H9 (cell line): ENCODE data around the gene KIF13A. TPM values are rescaled to one million over a fixed set of nuclear protein-coding genes. Genes with fewer than 3 reads are reported as not detected.

ENCODE experiments used
- DNase-seq: peaks from one replicate; pipeline ENCODE4 v3.0.0-alpha.2; 2017
- H2AFZ ChIP-seq: one replicate; pipeline ENCODE4 v1.6.1; 2013; ENCODE audit warnings: mild to moderate bottlenecking, low read length, control low read depth, moderate library complexity
- H2AK5ac ChIP-seq: 2 replicates; pipeline ENCODE4 v1.6.1; 2013; ENCODE audit warnings: low read length, control low read depth, mixed read lengths; ENCODE audit not compliant: insufficient read length
- H2BK120ac ChIP-seq: one replicate; pipeline ENCODE4 v1.6.1; 2013; ENCODE audit warnings: low read depth, mild to moderate bottlenecking, low read length, control low read depth, inconsistent platforms; ENCODE audit not compliant: poor library complexity, severe bottlenecking
- H2BK12ac ChIP-seq: 2 replicates; pipeline ENCODE4 v1.6.1; 2013; ENCODE audit warnings: low read length, control low read depth, mixed read lengths, low read depth; ENCODE audit not compliant: insufficient read length
- H2BK15ac ChIP-seq: 2 replicates; pipeline ENCODE4 v1.6.1; 2013; ENCODE audit warnings: low read depth, low read length, control low read depth
- H2BK20ac ChIP-seq: one replicate; pipeline ENCODE4 v1.6.1; 2013; ENCODE audit warnings: low read depth, mild to moderate bottlenecking, low read length, control low read depth, inconsistent platforms; ENCODE audit not compliant: poor library complexity, severe bottlenecking
- H2BK5ac ChIP-seq: 2 replicates; pipeline ENCODE4 v1.6.1; 2013; ENCODE audit warnings: low read length, control low read depth, mixed read lengths; ENCODE audit not compliant: insufficient read length
- H3K14ac ChIP-seq: 2 replicates; pipeline ENCODE4 v1.6.1; 2013; ENCODE audit warnings: low read length, control low read depth; ENCODE audit not compliant: insufficient read depth
- H3K18ac ChIP-seq: 2 replicates; pipeline ENCODE4 v1.6.1; 2013; ENCODE audit warnings: low read depth, mild to moderate bottlenecking, mixed read lengths, low read length, control low read depth; ENCODE audit not compliant: insufficient read length
- H3K23ac ChIP-seq: 2 replicates; pipeline ENCODE4 v1.6.1; 2013; ENCODE audit warnings: low read length, control low read depth, mixed read lengths, low read depth; ENCODE audit not compliant: insufficient read length
- H3K23me2 ChIP-seq: 2 replicates; pipeline ENCODE4 v1.6.1; 2013; ENCODE audit warnings: low read depth, mild to moderate bottlenecking, mixed read lengths, low read length, control low read depth; ENCODE audit not compliant: insufficient read length, poor library complexity, severe bottlenecking
- H3K27ac ChIP-seq: 2 replicates; pipeline ENCODE4 v1.5.1; 2013; ENCODE audit warnings: low read length, control low read depth, mixed read lengths, low read depth; ENCODE audit not compliant: insufficient read length
- H3K27me3 ChIP-seq: 2 replicates; pipeline ENCODE4 v1.6.1; 2013; ENCODE audit warnings: low read length, control low read depth, inconsistent platforms; ENCODE audit not compliant: insufficient read depth
- H3K4ac ChIP-seq: 2 replicates; pipeline ENCODE4 v1.6.1; 2013; ENCODE audit warnings: low read depth, mild to moderate bottlenecking, control low read depth, inconsistent platforms, low read length, moderate library complexity
- H3K4me1 ChIP-seq: 2 replicates; pipeline ENCODE4 v1.6.1; 2013; ENCODE audit warnings: low read length, control low read depth, inconsistent platforms; ENCODE audit not compliant: insufficient read depth
- H3K4me2 ChIP-seq: 2 replicates; pipeline ENCODE4 v1.6.1; 2013; ENCODE audit warnings: low read length, control low read depth, mixed read lengths; ENCODE audit not compliant: insufficient read length, insufficient read depth
- H3K56ac ChIP-seq: 2 replicates; pipeline ENCODE4 v1.6.1; 2013; ENCODE audit warnings: low read depth, mild to moderate bottlenecking, mixed read lengths, low read length, control low read depth; ENCODE audit not compliant: insufficient read length
- H3K79me1 ChIP-seq: 2 replicates; pipeline ENCODE4 v1.6.1; 2013; ENCODE audit warnings: low read depth, mild to moderate bottlenecking, moderate library complexity, low read length, control low read depth, inconsistent platforms; ENCODE audit not compliant: insufficient read depth, poor library complexity, severe bottlenecking
- H3K79me2 ChIP-seq: 2 replicates; pipeline ENCODE4 v1.6.1; 2013; ENCODE audit warnings: low read length, control low read depth, inconsistent platforms; ENCODE audit not compliant: insufficient read depth
- H3K9ac ChIP-seq: 2 replicates; pipeline ENCODE4 v1.6.1; 2013; ENCODE audit warnings: low read length, control low read depth, mixed read lengths; ENCODE audit not compliant: insufficient read length; ENCODE audit errors: extremely low read depth
- H3K9me3 ChIP-seq: one replicate; pipeline ENCODE4 v1.6.1; 2013; ENCODE audit warnings: low read depth, low read length, inconsistent platforms; ENCODE audit not compliant: control insufficient read depth
- H3T11ph ChIP-seq: one replicate; pipeline ENCODE4 v1.6.1; 2013; ENCODE audit warnings: mild to moderate bottlenecking, low read length, control low read depth, inconsistent platforms
- H4K20me1 ChIP-seq: one replicate; pipeline ENCODE4 v1.6.1; 2013; ENCODE audit not compliant: control insufficient read depth, insufficient read length, insufficient read depth
- H4K5ac ChIP-seq: 2 replicates; pipeline ENCODE4 v1.6.1; 2013; ENCODE audit warnings: low read depth, mild to moderate bottlenecking, mixed read lengths, low read length, control low read depth; ENCODE audit not compliant: insufficient read length
- H4K8ac ChIP-seq: replicated peaks from 2 replicates; pipeline ENCODE4 v1.6.1; 2013; ENCODE audit warnings: low read length, control low read depth, mixed read lengths, low read depth; ENCODE audit not compliant: insufficient read length
- H4K91ac ChIP-seq: 2 replicates; pipeline ENCODE4 v1.6.1; 2013; ENCODE audit warnings: low read depth, mild to moderate bottlenecking, moderate library complexity, mixed read lengths, low read length, control low read depth; ENCODE audit not compliant: insufficient read length
- H3K27ac Mint-ChIP-seq, 3 experiments: 2 replicates in 2 of 3; 3 replicates in 1 of 3; pipeline ENCODE4 v1.8.0; 2020 to 2021; ENCODE audit warnings: mixed read lengths in 3 of 3, mild to moderate bottlenecking in 1 of 3, moderate library complexity in 1 of 3
- H3K27me3 Mint-ChIP-seq: 2 replicates; pipeline ENCODE4 v1.8.0; 2021; ENCODE audit warnings: low read depth, mild to moderate bottlenecking, moderate library complexity, mixed read lengths
- H3K36me3 Mint-ChIP-seq, 3 experiments: 2 replicates in 2 of 3; 3 replicates in 1 of 3; pipeline ENCODE4 v1.8.0; 2020 to 2021; ENCODE audit warnings: low read depth in 3 of 3, mixed read lengths in 3 of 3; ENCODE audit not compliant: insufficient read depth in 1 of 3
- H3K4me1 Mint-ChIP-seq, 2 experiments: 2 replicates each; pipeline ENCODE4 v1.8.0; 2020; ENCODE audit warnings: mixed read lengths in 2 of 2
- H3K4me3 Mint-ChIP-seq, 2 experiments: 2 replicates in 1 of 2; 3 replicates in 1 of 2; pipeline ENCODE4 v1.8.0; 2020 to 2021; ENCODE audit warnings: mild to moderate bottlenecking in 2 of 2, mixed read lengths in 2 of 2, moderate library complexity in 1 of 2
- H3K9me3 Mint-ChIP-seq, 2 experiments: 2 replicates in 1 of 2; 3 replicates in 1 of 2; pipeline ENCODE4 v1.8.0; 2020; ENCODE audit warnings: mild to moderate bottlenecking in 2 of 2, mixed read lengths in 2 of 2, moderate library complexity in 1 of 2
- CTCF ChIP-seq: fragments of 200-600 bp; sonication (generic); conservative IDR thresholded peaks from 3 replicates; pipeline ENCODE4 v1.8.0; 2021; ENCODE audit warnings: antibody characterized with exemption, mild to moderate bottlenecking
- WGBS: extraction: QIAGEN DNeasy Blood & Tissue Kit; methylation state at CpG from one replicate; pipeline ENCODE4 v1.1.7; 2013; ENCODE audit warnings: missing lambda C conversion rate, low lambda C conversion rate, mixed read lengths; ENCODE audit not compliant: insufficient read length; ENCODE audit errors: extremely low coverage; 5-methylcytosine and 5-hydroxymethylcytosine counted together
- total RNA-seq: library from RNA; stranded (reverse); gene quantifications from 2 replicates; pipeline ENCODE4 v1.2.1, GENCODE V29; 2021

Gene KIF13A
- total RNA-seq, 1 experiment from 2014 or later, result 38.2 TPM

- no peak for TF ChIP-seq CTCF
- H4K5ac ChIP-seq, result no peak overlapping the region
- H2AFZ ChIP-seq, result no peak overlapping the region
- no peak overlapping the region for H3K4ac ChIP-seq
- H2AK5ac ChIP-seq, result no peak overlapping the region
- no peaks in the 10 kb centered on the region for H3K36me3 Mint-ChIP-seq
- no peak overlapping the region for H4K91ac ChIP-seq
- H3K27me3 ChIP-seq, result no peaks in the 10 kb centered on the region
- H2BK5ac ChIP-seq, result no peak overlapping the region
- no peaks in the 10 kb centered on the region for H4K20me1 ChIP-seq
- no peak overlapping the region for H3K56ac ChIP-seq
- DNase-seq, result no peak
- H3K4me1 Mint-ChIP-seq, result peaks cover 22 to 26% of the 10 kb centered on the region in 2 experiments
- no peaks in the 10 kb centered on the region for H3K9me3 Mint-ChIP-seq
- H2BK120ac ChIP-seq, result no peak overlapping the region
- H3K23me2 ChIP-seq, result no peaks in the 10 kb centered on the region
- no peak overlapping the region for H3K9ac ChIP-seq
- H3K23ac ChIP-seq, result no peak overlapping the region
- no peaks in the 10 kb centered on the region for H3K4me1 ChIP-seq
- H3K18ac ChIP-seq, result no peak overlapping the region
- H2BK12ac ChIP-seq, result no peak overlapping the region
- no peak overlapping the region for H3K14ac ChIP-seq
- H3K79me1 ChIP-seq, result peaks cover 8% of the 10 kb centered on the region
- H3K9me3 ChIP-seq, result no peaks in the 10 kb centered on the region
- H3T11ph ChIP-seq, result no peak overlapping the region
- no peak overlapping the region for H2BK15ac ChIP-seq
- H3K27ac Mint-ChIP-seq, result peak overlapping the region in 1 of 3 experiments; percentile 67; a peak in 1 of 7 replicates
- no peak overlapping the region for H4K8ac ChIP-seq
- peaks cover 4% of the 10 kb centered on the region; the same call in 1 of the 2 replicates for H3K79me2 ChIP-seq
- no peaks in the 10 kb centered on the region for H3K27me3 Mint-ChIP-seq
- no peak overlapping the region for H3K27ac ChIP-seq
- WGBS, result no CpG with 5 or more reads among the region's 2 CpGs
- H3K4me2 ChIP-seq, result no peak overlapping the region
- H3K4me3 Mint-ChIP-seq, result no peak overlapping the region
- no peak overlapping the region for H2BK20ac ChIP-seq
Measured at GRCh38 chr6:17945111-17945510, 42.3 kb downstream of the KIF13A start.
